GM18520 (cell line): ENCODE results near the gene PARVB.
A peak's percentile ranks its signal among the peaks of the same experiment; 100 is the strongest.

Source experiments
- ATAC-seq: cut with Tn5 transposase; IDR thresholded peaks from one replicate; pipeline ENCODE4 v1.9.1; 2021; ENCODE audit not compliant: unreplicated experiment

The PARVB gene, protein sequence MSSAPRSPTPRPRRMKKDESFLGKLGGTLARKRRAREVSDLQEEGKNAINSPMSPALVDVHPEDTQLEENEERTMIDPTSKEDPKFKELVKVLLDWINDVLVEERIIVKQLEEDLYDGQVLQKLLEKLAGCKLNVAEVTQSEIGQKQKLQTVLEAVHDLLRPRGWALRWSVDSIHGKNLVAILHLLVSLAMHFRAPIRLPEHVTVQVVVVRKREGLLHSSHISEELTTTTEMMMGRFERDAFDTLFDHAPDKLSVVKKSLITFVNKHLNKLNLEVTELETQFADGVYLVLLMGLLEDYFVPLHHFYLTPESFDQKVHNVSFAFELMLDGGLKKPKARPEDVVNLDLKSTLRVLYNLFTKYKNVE

DNA sequence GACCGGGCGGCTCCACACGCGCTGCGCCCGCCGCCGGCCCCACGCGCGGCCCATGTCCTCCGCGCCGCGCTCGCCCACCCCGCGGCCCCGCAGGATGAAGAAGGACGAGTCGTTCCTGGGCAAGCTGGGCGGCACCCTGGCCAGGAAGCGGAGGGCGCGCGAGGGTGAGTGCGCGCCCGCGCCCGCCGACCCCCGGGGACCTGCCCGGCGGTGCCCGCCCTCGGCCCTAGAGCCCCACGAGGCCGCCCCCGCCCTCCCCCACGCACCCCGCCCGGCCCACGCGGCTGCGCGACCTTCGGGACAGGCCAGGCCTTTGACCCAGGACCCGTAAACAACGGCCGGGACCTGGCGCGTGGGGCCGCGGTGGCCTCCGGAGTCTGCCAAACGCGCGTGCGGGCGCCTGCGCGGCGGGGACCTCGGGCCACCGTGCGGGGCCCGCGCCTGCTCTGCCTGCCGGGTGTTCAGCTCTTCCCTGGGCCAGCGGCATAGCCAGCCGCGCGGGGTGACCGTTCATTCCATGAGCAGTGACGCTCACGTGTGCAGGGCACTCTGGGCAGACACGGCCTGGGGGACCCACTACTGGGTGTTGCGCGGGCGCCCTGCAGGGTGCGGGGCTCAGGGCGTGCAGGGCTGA lies at the start of gene PARVB:
Gene PARVB (plus strand): TSS at position 15 of the 634 bp plus-strand sequence. CDS start 38 bp downstream, at position 53.
- ATAC-seq = no peak

DNA sequence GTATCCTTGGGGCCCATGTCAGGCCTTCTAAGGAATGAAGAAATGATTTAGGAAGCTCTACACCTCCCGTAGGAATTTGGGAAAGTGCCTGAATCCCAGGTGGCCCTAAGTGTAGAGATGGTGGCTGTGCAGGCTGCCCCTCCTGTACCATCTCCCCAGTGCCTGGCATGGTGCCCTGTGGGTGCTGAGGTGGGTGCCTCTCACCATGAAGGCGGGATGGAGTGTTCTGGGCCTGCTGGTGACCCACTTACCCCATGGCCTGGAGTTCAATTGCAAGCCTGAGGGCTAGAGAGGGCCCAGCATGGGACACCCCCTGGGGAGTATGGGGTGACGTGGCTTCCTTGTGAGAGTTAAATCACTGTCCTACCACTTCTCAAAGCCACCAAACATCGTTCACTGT lies 49.1 kb upstream of the PARVB start:
- ATAC-seq = no peak

DNA sequence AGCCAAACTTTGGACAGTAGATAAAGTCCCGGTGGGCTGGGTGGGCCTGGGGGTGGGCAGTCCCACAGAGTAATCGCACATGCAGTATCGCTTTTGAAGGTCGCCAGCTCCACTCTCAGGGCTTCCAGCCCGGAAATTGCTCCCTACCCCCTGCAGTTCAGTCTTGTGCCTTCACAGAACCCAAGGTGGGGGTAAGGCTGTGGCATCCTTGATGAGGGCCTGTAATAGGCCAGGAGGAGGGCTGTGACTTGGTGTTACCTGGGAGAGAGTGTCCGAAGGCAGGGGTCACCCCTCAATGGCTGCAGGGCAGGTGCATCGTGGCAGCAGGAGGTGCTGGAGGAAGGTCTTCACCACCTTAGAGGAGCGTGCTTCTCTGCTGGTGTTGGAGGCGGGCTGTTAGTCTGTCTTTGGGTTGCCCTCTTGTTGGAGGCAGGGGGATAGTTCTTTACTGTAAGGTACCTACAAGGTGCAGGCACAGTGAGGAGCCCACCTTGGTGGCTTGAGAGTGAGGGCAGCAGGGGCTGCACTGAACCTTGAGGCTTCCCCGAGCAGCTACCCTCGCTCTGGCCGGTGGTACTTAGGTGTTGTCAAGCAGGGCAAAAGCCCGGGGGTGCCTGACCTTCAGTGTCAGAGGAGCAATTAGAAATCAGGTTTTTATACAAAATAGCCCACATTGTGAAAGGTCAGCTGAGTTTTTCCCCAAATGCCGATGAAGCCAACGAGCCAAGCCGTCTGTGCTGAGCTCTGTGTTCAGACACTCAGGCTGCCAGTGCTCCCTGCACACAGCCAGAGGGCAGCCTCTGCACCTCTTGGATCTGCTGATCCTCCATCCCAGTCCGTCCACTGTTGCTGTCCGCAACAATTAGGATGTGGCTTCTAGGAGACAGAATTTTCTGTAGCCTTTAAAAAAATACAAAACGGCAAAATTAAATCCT lies 47.0 kb upstream of the PARVB start:
- no peak for ATAC-seq

DNA sequence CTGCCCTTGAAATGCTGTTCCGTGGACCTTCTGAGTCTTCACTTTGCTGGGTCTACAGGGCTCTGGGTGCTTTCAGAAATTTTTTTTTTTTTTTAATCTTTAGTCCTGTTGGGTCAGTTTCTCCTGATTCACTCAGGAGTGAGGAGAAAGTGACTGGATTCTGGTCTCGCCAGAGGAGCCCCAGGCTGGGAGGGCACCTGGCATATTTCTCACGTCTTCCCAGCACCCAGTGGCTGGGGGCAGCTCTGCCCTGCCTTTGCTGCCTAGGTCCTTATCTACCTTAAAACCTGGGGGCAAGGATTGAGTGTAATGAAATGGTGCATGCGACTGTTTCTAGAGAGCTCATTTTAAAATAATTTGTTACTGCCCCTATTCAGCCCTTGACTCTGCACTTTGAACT lies 45.5 kb upstream of the PARVB start:
- no peak for ATAC-seq

DNA sequence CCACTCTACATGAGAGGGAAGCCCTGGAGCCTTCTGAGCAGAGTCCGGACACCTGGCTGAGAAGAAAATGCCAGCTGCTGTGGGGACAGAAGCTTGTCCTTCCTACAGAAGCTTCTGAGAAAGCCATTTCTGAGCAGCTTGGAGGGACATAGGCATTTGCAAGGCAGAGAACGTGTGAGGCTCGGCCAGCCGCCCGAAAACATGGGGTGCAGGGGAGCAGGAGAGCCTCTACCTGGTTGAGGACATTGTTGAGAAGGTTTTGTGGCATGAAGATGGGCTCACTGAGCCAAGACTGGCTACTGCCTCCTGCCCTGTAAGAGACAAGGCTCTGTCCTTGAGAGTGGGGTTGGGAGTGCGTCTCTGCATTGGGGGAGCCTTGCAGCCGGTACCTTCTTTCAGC lies 43.5 kb upstream of the PARVB start:
- ATAC-seq = no peak

DNA sequence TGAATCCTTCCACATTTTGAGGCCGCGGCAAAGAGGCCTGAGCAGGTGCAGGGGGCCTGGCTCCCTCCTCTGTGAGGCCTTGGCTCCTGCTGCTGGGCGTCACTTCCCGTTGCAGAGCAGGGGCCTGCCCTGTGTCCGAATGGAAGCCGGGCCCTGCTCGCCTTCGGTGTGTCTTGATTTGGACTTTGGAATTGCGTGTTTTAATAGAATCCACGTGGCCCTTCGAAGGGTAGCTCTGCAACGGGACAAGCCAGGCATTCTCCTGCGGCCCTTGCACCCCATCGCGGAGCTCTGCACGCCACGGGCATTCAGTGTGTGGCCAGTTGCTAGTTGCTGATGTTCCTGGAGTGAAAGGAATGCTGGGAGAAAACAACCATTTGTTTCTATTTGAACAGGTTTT lies 43.1 kb upstream of the PARVB start:
- ATAC-seq = no peak

DNA sequence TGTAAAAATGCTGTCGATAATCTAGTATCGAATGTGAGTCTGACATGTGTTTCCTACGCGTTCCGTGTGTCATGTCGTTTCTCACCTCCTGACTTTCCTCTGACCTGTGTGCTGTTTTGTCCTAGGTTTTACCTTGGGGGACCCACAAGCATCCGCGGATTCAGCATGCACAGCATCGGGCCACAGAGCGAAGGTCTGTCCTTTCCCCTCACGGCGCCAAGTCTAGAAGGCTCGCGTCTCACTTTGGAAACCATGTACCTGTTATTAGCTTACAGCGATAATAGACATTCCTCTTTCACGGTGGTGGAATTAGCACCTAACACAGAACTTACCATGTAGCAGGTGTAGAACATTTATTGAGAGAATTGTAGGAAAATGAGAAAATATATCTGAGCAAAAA lies 40.3 kb upstream of the PARVB start:
- ATAC-seq = no peak

DNA sequence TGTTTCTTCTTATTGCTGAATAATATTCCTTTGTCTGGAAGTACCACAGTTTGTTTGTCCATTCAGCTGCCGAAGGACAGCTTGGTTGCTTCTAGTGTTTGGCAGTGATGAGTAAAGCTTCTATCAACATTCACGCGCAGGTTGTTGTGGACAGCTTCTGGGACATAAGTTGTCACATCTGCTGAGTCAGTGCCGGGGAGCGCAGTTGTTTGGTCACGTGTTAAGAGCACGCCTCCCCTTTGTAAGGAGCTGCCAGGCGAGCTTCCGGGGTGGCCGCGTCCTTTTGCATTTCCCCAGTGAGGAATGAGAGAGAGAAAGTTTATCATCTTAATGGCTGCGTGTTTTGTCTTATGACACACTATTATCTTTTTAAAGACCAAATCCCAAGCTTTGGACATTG lies 38.6 kb upstream of the PARVB start:
- ATAC-seq = no peak

DNA sequence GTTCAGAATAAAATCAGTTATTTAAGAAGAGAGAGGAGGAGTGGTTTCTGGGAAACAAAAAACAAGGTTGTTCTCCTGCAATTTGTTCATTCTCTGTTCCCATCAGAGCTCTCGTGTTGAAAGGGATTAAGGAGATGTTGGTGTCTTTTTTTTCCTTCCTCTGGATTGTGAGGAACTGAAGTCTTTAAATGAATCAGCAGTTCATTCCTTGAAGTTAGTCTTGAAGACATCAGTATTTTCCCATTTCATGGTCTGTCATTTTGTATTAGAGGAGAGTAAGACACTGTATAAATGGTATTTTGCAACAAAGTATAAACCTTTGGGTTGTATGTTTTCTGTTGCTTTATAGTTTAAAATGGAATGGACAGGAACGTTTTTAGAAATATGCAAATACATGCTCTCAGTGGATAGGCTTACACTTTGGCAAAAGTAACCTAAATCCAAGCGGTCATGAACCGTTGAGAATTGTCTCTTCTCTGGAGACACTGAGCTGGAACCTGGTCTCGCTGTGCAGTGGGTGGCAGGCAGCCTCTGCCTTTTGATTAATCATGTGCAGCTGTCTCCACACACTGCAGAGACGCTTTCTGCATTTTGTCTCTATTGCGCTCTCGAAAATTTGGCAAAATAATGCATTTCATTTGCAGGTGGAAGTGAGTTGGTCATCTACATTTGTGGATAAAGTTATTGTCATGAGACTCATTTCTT lies 35.8 kb upstream of the PARVB start:
- ATAC-seq = no peak

DNA sequence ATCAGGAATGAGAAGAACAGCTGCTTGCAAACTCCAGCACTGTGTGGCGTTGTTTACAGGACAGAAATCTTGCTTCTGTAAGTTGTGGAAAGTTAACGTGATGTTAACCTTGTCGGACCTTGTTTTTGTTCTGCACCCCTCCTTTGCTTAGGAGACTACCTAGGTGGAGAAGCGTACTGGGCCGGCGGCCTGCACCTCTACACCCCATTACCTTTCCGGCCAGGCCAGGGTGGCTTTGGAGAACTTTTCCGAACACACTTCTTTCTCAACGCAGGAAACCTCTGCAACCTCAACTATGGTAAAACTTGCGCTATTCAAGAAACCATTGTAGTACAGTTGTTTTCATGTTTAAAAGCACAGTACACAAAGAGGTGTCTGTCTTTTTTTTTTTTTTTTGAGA lies 35.1 kb upstream of the PARVB start:
- ATAC-seq = no peak

DNA sequence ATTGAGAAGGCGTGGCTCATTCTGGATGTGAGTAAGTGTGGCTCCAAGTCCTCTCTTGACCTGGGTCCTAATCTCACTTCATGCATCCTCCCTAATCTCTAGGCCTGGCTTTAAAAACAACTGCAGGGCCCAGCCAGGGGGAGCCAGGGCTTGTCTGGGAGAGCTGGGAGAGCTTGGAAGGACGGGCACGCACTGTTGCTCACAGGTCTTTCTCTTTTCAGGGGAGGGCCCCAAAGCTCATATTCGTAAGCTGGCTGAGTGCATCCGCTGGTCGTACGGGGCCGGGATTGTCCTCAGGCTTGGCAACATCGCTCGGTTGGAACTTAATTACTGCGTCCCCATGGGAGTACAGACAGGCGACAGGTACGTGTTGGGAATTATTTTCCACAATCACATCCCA lies 34.1 kb upstream of the PARVB start:
- ATAC-seq = no peak

DNA sequence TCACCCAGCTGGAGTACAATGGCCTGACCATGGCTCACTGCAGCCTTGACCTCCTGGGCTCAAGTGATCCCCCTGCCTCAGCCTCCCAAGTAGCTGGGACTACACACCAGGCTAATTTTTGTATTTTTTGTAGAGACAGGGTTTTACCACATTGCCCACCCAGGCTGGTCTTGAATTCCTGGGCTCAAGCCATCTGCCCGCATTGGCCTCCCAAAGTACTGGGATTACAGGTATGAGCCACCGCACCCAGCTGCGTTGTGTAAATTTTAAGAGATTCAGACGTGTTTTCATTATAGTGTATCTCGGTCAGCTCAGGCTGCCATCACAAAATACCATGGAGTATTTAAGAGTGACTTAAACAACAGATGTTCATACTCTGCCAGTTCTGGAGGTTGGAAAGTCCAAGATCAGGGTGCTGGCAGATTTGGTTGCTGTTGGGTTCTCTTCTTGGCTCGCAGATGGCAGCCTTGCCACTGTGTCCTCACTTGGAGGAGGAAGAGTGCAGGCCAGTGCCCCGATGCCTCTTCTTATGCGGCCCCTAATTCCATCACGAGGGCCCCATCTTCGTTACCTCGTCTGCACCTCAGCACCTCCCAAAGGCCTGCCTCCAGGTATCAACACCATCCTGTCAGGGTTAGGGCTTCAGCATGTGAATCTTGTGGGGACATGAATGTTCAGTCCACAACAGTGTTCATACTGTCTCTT lies 32.6 kb upstream of the PARVB start:
- ATAC-seq = no peak

DNA sequence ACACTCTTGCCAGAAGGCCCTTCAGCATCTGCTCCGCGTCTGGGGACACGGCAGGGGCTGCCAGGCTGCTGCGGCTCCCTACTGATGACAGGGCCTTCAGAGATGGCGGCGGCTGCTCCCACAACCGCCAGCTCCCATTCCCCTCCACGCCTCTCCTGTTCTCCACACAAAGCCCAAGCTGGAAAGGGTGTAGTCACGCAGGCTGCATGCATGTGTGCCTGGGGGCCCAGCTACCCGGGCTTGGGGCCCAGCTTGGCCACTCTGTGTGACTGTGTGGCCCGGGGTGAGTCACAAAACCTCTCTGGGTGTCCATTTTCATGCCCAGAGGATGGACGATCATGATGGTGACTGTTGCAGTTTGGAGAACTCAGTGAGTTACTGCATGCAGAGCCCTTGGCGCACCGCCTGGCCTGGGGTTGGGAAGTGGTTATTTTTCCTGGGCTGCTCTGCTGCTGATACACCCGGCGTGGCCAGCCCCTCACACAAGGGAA lies 31.7 kb upstream of the PARVB start:
- ATAC-seq = no peak

DNA sequence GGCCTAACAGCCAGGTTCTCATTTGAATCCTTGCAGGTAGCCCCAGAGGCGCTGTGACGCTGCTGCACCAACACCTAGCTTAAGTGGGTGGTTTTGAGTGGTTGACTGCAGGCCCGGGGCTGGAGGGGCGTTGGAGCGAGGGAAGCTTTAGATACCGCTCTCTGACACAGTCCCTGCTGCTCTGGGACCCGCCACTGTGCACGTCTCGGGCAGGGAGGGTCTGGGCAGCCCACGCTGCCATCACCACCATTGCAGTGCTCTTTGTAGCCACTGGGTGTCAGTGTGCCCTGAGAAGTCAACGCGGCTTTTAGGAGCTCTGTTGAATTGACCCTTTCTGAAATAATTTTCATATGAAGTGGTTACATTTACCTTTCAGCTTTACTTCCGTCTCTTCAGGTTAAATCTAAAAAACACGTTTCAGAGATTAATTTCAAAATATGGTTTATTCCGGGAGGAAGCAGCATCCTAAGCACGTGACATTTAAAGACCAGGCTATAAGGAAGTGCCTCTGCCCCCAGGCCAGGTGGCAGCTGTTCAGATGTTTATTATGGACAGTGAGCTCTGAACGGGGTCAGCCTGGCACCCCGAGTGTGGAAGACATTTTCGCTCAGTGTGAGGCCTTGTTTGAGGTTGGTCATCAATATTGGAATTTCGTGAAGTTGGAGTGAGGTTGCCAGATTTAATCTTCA lies 30.9 kb upstream of the PARVB start:
- no peak for ATAC-seq

DNA sequence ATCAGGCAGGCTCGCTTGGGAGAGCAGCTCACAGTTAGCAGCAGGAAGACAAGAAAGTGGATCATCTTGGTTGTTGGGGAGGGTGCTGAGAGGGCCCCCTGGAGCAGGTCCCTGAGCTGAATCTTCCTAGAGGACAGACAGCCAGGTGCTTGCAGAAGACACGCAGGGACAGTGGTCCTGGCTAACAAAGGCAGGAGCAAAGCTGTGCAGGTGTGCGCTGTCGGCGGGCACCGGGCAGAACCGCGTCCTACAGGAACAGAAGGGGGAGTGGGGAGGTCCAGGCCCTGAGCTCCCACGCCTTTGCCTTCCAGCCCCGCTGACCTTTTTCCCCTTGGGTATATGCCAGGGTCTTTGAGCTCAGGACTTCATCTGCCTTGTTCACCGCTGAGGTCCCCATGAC lies 30.1 kb upstream of the PARVB start:
- no peak for ATAC-seq

DNA sequence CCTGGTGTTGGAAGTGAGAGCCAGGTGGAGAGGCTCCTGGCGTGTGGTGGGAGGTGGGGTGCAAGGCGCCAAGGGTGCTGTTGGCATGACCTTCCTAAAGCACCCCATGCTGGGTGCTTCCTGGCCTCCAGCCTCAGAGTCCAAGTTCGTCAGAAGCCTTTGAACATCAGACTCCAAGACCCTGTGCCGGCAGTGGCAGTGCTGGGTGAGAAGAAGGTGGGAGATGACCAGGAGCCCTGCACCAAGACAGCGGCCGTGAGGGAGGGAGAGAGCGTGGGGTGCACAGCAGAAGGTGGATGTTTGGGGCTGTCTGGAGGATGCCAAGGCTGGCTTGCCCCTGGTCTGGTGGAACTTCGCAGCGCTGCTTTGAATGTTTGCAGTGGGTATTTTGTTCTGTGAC lies 29.7 kb upstream of the PARVB start:
- no peak for ATAC-seq

DNA sequence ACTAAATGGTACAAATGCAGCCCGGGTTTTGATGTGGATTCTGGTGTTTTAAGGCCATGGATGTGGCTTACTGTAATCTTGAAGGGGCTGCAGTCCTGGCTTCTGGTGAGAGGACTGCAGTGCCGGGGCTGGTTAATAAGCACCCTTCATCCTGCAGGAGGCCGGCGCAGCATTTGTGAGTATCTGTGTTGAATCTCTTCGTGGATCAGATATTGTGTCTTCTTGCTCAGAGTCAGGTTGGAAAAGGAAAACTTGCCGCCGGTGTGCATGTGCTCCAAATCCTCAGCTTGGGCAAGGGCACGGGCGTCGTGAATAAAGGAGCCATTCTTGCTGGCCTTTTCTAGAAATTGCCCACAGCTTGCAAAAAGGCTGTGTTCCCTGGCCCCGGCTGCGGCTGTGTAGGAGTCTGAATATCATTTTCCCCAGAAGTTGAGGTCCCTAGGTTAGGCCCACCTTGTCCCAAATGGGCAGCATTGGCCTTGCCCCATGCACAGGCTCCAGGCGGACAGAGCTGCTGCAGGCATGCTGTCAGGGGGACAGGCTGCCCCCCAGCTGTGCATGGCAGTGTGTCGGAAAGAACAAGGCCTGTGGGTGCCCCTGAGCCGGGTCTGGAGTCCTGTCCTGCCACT lies 28.9 kb upstream of the PARVB start:
- no peak for ATAC-seq

DNA sequence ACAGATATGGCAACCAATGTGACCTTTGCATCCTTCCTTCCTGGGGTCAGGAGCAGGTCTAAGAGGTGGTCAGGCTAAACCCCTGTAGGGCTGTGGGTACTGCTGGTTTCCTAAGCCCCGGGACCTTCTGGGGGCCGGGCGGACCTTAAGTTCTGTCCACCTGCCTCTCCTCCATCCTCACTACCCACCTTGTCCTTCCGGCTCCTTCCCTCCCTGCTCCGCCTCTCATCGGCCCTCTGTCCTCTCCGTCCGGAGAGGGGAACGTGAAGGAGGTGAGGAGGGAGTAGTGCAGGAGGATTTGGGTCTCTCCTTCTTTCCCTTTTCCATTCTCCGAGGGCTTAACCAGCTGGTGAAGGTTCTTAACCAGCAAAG lies 28.3 kb upstream of the PARVB start:
- ATAC-seq = peak; percentile 5
